Fibroblast of lung (primary cell): ENCODE measurements around the gene IFT52.

Experiments
- EZH2 ChIP-seq: IDR thresholded peaks from 2 replicates; pipeline ENCODE4 v1.5.1; 2012; ENCODE audit warnings: low read length, control low read depth, mild to moderate bottlenecking; ENCODE audit errors: missing control alignments
- TF ChIP-seq, protein P1 (sequence below), 2 donors: IDR thresholded peaks in 1 of 2; conservative IDR thresholded peaks in 1 of 2; 1 replicate in 1 of 2; 2 replicates in 1 of 2; pipeline ENCODE4 v1.5.1; 2011 to 2012; ENCODE audit warnings: low read length in 2 of 2, control low read depth in 1 of 2, inconsistent platforms in 1 of 2, low read depth in 1 of 2, mild to moderate bottlenecking in 1 of 2

DNA sequence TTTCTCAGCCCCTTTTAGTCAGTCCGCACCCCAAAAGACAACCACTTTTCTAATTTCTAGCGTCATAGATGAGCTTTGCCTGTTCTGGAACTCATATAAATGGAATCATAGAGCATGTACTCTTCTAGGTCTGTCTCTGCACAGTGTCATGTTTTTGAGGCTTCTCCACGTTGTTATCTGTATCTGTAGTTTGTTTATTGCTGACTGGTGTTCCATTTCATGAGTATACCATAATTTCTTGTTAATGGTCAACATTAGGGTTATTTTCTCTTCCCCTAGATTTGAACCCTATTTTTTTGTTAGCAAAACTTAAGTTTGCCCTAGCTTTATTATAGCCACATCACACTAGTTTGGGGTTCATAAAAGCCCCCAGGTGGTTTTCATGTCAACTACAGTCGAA, 48.1 kb upstream of the IFT52 start:
- TF ChIP-seq, protein P1, sequence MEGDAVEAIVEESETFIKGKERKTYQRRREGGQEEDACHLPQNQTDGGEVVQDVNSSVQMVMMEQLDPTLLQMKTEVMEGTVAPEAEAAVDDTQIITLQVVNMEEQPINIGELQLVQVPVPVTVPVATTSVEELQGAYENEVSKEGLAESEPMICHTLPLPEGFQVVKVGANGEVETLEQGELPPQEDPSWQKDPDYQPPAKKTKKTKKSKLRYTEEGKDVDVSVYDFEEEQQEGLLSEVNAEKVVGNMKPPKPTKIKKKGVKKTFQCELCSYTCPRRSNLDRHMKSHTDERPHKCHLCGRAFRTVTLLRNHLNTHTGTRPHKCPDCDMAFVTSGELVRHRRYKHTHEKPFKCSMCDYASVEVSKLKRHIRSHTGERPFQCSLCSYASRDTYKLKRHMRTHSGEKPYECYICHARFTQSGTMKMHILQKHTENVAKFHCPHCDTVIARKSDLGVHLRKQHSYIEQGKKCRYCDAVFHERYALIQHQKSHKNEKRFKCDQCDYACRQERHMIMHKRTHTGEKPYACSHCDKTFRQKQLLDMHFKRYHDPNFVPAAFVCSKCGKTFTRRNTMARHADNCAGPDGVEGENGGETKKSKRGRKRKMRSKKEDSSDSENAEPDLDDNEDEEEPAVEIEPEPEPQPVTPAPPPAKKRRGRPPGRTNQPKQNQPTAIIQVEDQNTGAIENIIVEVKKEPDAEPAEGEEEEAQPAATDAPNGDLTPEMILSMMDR (conservative IDR thresholded peaks at IDR 0.05 in 1 of 2, IDR thresholded peaks at IDR 0.05 in 1 of 2; ENCODE audit: low read depth in 1 of 2, low read length in 2 of 2): no peak
- TF ChIP-seq EZH2: no peak
